HG03108 (cell line): Measurements from ENCODE around the gene PHKB.
"Not testable (repeated sequence)": the region's sequence is repeated elsewhere in the genome, so short reads cannot be mapped to it uniquely, and the experiment has no call there.

Experiments used
- ATAC-seq: cut with Tn5 transposase; IDR thresholded peaks from one replicate; pipeline ENCODE4 v1.9.1; 2021; ENCODE audit warnings: moderate library complexity; ENCODE audit not compliant: unreplicated experiment

PHKB gene

GRCh38 chr16:47499700-47500264 is 38.7 kb downstream of the PHKB start:
- no peak for ATAC-seq

- no peak for ATAC-seq
Observed at GRCh38 chr16:47503936-47504335, 42.8 kb downstream of the PHKB start.

- no peak for ATAC-seq
Observed at GRCh38 chr16:47504599-47504998, 43.5 kb downstream of the PHKB start.

GRCh38 chr16:47506800-47507199 is 45.7 kb downstream of the PHKB start:
- ATAC-seq, result peak; percentile 48

GRCh38 chr16:47507701-47508100 is 46.6 kb downstream of the PHKB start:
- no peak for ATAC-seq

- ATAC-seq, result no peak
Observed at GRCh38 chr16:47511882-47512281, 50.8 kb downstream of the PHKB start.

- no peak for ATAC-seq
Observed at GRCh38 chr16:47519037-47519436, 57.9 kb downstream of the PHKB start.

GRCh38 chr16:47519546-47519945 is 58.4 kb downstream of the PHKB start:
- ATAC-seq, result no peak

- no peak for ATAC-seq
Observed at GRCh38 chr16:47519996-47520679, 59.0 kb downstream of the PHKB start.

GRCh38 chr16:47523342-47524006 is 62.3 kb downstream of the PHKB start:
- ATAC-seq, result peak; percentile 100

GRCh38 chr16:47524007-47524405 is 62.9 kb downstream of the PHKB start:
- no peak for ATAC-seq

GRCh38 chr16:47528431-47528830 is 67.3 kb downstream of the PHKB start:
- ATAC-seq, result no peak

GRCh38 chr16:47533744-47534292 is 72.7 kb downstream of the PHKB start:
- no peak for ATAC-seq

GRCh38 chr16:47538472-47538871 is 77.3 kb downstream of the PHKB start:
- no peak for ATAC-seq

- not testable (repeated sequence) for ATAC-seq
Observed at GRCh38 chr16:47539707-47540670, 78.9 kb downstream of the PHKB start.

- not testable (repeated sequence) for ATAC-seq
Observed at GRCh38 chr16:47541135-47541534, 80.0 kb downstream of the PHKB start.

- not testable (repeated sequence) for ATAC-seq
Observed at GRCh38 chr16:47544255-47544654, 83.1 kb downstream of the PHKB start.

GRCh38 chr16:47551185-47551584 is 90.1 kb downstream of the PHKB start:
- ATAC-seq, result not testable (repeated sequence)

- ATAC-seq, result not testable (repeated sequence)
Observed at GRCh38 chr16:47551767-47552166, 90.6 kb downstream of the PHKB start.

- no peak for ATAC-seq
Observed at GRCh38 chr16:47553853-47554564, 92.9 kb downstream of the PHKB start.
